Measurements from ENCODE around the gene TRIM67.

GRCh38 chr1:231124746-231125145 is 37.1 kb upstream of the TRIM67 start:
- no peak for TF ChIP-seq CTCF (IDR thresholded peaks at IDR 0.05)
- no peak for TF ChIP-seq POLR2A (IDR thresholded peaks at IDR 0.05)
